ENCODE results near the gene MAGEB4.
"Not testable (repeated sequence)": the region's sequence is repeated elsewhere in the genome, so short reads cannot be mapped to it uniquely, and the experiment has no call there.

MAGEB4 gene, protein sequence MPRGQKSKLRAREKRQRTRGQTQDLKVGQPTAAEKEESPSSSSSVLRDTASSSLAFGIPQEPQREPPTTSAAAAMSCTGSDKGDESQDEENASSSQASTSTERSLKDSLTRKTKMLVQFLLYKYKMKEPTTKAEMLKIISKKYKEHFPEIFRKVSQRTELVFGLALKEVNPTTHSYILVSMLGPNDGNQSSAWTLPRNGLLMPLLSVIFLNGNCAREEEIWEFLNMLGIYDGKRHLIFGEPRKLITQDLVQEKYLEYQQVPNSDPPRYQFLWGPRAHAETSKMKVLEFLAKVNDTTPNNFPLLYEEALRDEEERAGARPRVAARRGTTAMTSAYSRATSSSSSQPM

DNA sequence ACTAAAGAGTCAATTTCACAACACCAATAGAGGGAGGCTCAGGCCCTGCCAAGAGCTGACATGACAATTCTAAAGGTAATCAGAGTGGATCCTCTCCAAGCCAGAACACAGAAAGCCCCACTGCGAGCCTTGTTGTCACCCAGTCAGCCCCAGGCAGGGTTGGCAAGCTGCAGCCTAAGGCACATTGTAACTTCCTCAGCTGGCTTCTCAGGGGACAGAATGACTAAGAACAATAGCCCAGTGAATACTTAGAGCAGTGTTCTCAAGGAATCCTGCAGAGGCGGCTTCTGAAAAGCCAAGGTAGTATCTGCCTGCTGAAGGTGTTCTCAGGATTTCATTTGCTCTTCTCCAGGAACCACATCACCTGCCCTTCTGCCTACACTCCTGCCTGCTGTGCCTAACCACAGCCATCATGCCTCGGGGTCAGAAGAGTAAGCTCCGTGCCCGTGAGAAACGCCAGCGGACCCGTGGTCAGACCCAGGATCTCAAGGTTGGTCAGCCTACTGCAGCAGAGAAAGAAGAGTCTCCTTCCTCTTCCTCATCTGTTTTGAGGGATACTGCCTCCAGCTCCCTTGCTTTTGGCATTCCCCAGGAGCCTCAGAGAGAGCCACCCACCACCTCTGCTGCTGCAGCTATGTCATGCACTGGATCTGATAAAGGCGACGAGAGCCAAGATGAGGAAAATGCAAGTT is at the start of gene MAGEB4:
TSS of gene MAGEB4 (plus strand) at position 277 of the 692 bp plus-strand sequence. CDS start at position 413, 136 bp downstream.
- Histone ChIP-seq H3K4me1 (ENCODE audit: control insufficient read depth, insufficient read depth, low read length, unreplicated experiment) (no peaks in the 10 kb centered on the region), H3K27me3 (ENCODE audit: insufficient read depth, low read length) (peaks cover 10% of the 10 kb centered on the region; the same call in 1 of the 2 replicates), H3K36me3 (ENCODE audit: insufficient read depth, low read length) (no peaks in the 10 kb centered on the region), H3K4me3 (ENCODE audit: low read depth, low read length) (no peak within 1 kb of the TSS), H3K27ac (ENCODE audit: low read depth, low read length) (no peak within 1 kb of the TSS), H2AFZ (ENCODE audit: low read length, unreplicated experiment) (no peak within 1 kb of the TSS), H3K79me2 (ENCODE audit: control insufficient read depth, insufficient read depth, low read length, unreplicated experiment) (no peaks in the 10 kb centered on the region)

DNA sequence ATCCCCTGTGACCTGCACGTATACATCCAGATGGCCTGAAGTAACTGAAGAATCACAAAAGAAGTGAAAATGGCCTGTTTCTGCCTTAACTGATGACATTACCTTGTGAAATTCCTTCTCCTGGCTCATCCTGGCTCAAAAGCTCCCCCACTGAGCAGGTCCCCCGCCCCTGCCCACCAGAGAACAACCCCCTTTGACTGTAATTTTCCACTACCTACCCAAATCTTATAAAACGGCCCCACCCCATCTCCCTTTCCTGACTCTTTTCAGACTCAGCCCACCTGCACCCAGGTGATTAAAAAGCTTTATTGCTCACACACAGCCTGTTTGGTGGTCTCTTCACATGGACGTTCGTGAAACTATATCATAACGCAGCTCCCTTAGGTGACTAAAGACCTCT is 47.9 kb upstream of the MAGEB4 start:
- not testable (repeated sequence) for H3K36me3 ChIP-seq (ENCODE audit: insufficient read depth, low read length); H3K4me3 ChIP-seq (ENCODE audit: low read depth, low read length)

DNA sequence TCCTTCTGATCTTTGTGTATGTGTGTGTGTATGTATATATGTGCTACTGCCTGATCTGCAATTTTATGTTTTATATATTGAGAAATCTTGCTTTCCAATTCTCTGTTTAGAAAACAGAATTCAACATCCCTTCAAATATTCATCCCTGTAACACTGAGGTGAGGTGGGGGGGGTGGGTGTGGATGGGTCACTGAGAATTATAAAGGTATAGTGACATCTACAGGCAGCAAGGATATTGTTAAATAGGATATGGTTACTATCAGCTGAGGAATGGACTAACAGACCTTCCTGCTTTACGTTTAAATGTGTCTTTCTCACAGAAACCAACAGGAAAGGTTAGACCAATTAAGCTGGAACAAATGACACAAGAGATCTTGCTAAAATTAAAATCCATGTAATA is 45.5 kb upstream of the MAGEB4 start:
- no peak overlapping the region for H3K27ac ChIP-seq (ENCODE audit: low read depth, low read length)
- no peak overlapping the region for H2AFZ ChIP-seq (ENCODE audit: low read length, unreplicated experiment)
- H3K79me2 ChIP-seq (ENCODE audit: control insufficient read depth, insufficient read depth, low read length, unreplicated experiment), result no peaks in the 10 kb centered on the region
- no peak overlapping the region for H3K4me3 ChIP-seq (ENCODE audit: low read depth, low read length)
- no peaks in the 10 kb centered on the region for H3K36me3 ChIP-seq (ENCODE audit: insufficient read depth, low read length)
- peaks cover 6% of the 10 kb centered on the region; the same call in 1 of the 2 replicates for H3K27me3 ChIP-seq (ENCODE audit: insufficient read depth, low read length)
- H3K4me1 ChIP-seq (ENCODE audit: control insufficient read depth, insufficient read depth, low read length, unreplicated experiment), result no peaks in the 10 kb centered on the region

More for the DNA sequence above, 47.9 kb upstream of the MAGEB4 start:
- not testable (repeated sequence) for H3K27ac ChIP-seq (ENCODE audit: low read depth, low read length); H2AFZ ChIP-seq (ENCODE audit: low read length, unreplicated experiment); H3K79me2 ChIP-seq (ENCODE audit: control insufficient read depth, insufficient read depth, low read length, unreplicated experiment); H3K4me1 ChIP-seq (ENCODE audit: control insufficient read depth, insufficient read depth, low read length, unreplicated experiment); H3K27me3 ChIP-seq (ENCODE audit: insufficient read depth, low read length)

DNA sequence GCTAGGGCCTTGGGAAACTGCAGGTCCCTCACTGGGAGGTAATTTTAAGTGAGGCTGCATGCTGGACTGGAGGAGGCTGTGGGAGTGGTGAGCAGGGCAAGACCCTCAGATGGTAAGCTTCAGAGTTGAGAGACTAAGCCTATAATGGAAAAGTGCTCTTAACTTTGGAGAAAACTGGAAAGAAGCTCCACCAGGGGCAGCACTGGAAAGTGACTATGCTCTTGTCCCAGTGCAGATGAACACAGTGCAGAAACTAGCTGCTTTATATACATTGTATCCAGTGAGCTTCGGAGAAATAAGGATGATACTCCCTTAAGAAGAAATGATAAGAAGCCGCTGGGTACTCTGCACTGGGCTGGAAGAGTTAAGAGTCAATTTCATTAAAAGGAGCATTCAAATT is 29.6 kb upstream of the MAGEB4 start:
- no peaks in the 10 kb centered on the region for H3K79me2 ChIP-seq (ENCODE audit: control insufficient read depth, insufficient read depth, low read length, unreplicated experiment)
- no peak overlapping the region for H3K27ac ChIP-seq (ENCODE audit: low read depth, low read length)
- H3K27me3 ChIP-seq (ENCODE audit: insufficient read depth, low read length), result no peaks in the 10 kb centered on the region
- H3K4me1 ChIP-seq (ENCODE audit: control insufficient read depth, insufficient read depth, low read length, unreplicated experiment), result no peaks in the 10 kb centered on the region
- no peak overlapping the region for H3K4me3 ChIP-seq (ENCODE audit: low read depth, low read length)
- H2AFZ ChIP-seq (ENCODE audit: low read length, unreplicated experiment), result no peak overlapping the region
- no peaks in the 10 kb centered on the region for H3K36me3 ChIP-seq (ENCODE audit: insufficient read depth, low read length)

DNA sequence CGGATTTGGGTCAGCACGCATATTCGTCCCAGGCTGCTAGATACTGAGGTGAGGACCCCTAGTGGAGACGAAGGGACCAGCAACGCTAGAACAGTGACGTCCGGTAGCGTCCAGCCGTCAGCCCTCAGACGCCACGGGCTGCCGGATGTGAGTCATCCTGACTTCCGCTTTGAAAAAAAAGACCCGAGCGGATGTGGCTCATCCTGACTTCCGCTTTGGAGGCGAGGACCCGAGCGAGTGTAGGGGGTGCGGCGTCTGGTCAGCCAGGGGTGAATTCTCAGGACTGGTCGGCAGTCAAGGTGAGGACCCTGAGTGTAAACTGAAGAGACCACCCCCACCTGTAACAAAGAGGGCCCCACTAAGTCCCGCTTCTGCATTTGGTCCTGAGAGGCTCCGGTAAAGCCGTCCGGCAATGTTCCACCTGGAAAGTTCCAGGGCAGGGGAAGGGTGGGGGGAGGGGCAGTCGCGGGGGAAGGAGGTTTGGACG is 26.4 kb upstream of the MAGEB4 start, which contains the start of gene MAGEB2:
TSS of gene MAGEB2 (plus strand) at position 207 of the 487 bp plus-strand sequence. CDS start 3,018 bp downstream, outside the sequence.
- Histone ChIP-seq H2AFZ (ENCODE audit: low read length, unreplicated experiment) (no peak within 1 kb of the TSS), H3K4me1 (ENCODE audit: control insufficient read depth, insufficient read depth, low read length, unreplicated experiment) (no peaks in the 10 kb centered on the region), H3K36me3 (ENCODE audit: insufficient read depth, low read length) (no peaks in the 10 kb centered on the region), H3K27me3 (ENCODE audit: insufficient read depth, low read length) (no peaks in the 10 kb centered on the region), H3K4me3 (ENCODE audit: low read depth, low read length) (no peak within 1 kb of the TSS), H3K79me2 (ENCODE audit: control insufficient read depth, insufficient read depth, low read length, unreplicated experiment) (no peaks in the 10 kb centered on the region), H3K27ac (ENCODE audit: low read depth, low read length) (no peak within 1 kb of the TSS)

DNA sequence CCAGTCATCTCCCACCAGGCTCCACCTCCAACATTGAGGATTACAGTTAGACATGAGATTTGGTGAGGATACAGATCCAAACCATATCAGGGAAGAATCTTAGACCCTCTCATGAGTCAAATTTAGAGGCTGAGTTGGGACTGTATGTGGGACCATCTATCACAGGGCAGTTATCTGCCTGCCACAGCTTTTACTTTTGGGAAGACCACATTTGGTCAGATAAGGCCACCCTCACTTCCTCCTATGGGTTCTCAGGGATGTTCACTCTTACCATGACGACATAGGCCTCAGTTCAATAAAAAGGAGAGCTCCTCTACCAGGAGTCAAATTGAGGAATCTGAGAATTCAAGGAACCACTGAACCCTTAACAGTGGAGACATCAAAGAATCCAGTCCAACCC is 24.3 kb upstream of the MAGEB4 start:
- Histone ChIP-seq H3K27me3 (ENCODE audit: insufficient read depth, low read length) (no peaks in the 10 kb centered on the region), H3K4me1 (ENCODE audit: control insufficient read depth, insufficient read depth, low read length, unreplicated experiment) (no peaks in the 10 kb centered on the region), H3K79me2 (ENCODE audit: control insufficient read depth, insufficient read depth, low read length, unreplicated experiment) (no peaks in the 10 kb centered on the region), H3K4me3 (ENCODE audit: low read depth, low read length) (no peak overlapping the region), H3K36me3 (ENCODE audit: insufficient read depth, low read length) (no peaks in the 10 kb centered on the region), H2AFZ (ENCODE audit: low read length, unreplicated experiment) (no peak overlapping the region), H3K27ac (ENCODE audit: low read depth, low read length) (no peak overlapping the region)

DNA sequence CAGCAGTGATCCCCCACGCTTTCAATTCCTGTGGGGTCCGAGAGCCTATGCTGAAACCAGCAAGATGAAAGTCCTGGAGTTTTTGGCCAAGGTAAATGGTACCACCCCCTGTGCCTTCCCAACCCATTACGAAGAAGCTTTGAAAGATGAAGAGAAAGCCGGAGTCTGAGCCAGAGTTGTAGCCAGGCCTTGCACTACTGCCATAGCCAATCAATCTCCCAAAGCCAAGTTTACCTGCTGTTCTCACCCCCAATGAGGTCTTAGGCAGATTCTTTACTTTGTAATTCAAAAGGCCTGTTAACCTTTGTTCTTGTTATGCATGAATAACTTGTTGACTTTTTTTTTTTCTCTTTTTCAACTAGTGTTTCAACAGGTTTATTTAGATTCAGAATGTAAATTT is 22.4 kb upstream of the MAGEB4 start:
- H3K4me3 ChIP-seq (ENCODE audit: low read depth, low read length), result no peak overlapping the region

DNA sequence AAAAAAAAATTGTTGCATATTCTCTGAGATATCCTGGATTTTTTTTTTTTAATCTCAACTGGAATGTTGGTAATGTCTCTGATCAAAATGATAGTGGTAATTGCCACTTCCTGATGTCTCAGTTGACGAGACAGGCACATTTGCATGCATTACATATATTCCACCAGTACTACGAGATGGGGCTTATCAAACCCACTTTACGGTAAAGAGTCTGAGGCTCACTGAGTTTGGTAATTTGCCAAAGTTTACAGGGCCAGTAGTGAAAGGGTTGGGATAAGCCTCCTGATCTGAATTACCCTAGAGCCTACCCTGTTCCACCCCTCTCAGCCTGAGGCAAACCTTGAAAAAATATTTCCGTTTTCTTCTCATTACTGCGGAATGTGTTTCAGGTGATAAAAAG is 21.1 kb upstream of the MAGEB4 start:
- Histone ChIP-seq H3K4me1 (ENCODE audit: control insufficient read depth, insufficient read depth, low read length, unreplicated experiment) (no peaks in the 10 kb centered on the region), H3K36me3 (ENCODE audit: insufficient read depth, low read length) (no peaks in the 10 kb centered on the region)

More for the DNA sequence above, 22.4 kb upstream of the MAGEB4 start:
- no peaks in the 10 kb centered on the region for H3K27me3 ChIP-seq (ENCODE audit: insufficient read depth, low read length)
- H3K4me1 ChIP-seq (ENCODE audit: control insufficient read depth, insufficient read depth, low read length, unreplicated experiment), result no peaks in the 10 kb centered on the region
- no peak overlapping the region for H3K27ac ChIP-seq (ENCODE audit: low read depth, low read length)
- no peaks in the 10 kb centered on the region for H3K79me2 ChIP-seq (ENCODE audit: control insufficient read depth, insufficient read depth, low read length, unreplicated experiment)
- H2AFZ ChIP-seq (ENCODE audit: low read length, unreplicated experiment), result no peak overlapping the region
- no peaks in the 10 kb centered on the region for H3K36me3 ChIP-seq (ENCODE audit: insufficient read depth, low read length)

DNA sequence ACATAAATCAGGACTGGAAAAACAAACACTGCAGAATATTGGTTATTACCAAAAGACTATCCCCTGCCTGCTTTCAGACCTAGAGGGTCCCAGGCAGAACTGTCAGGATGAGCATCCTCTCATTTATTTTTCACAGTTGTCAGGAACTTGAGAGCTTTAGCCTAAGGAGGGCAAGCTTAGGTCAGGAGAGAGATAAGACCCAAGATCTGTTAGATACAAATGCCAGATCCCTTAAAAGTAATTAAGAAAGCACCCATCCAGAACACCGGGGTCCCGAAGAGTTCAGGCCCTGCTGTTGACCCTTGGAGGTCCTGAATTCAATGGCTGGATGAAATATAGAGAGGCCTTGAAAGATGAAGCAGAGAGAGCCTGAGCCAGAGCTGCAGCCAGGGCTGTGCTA is 17.3 kb upstream of the MAGEB4 start:
- Histone ChIP-seq H3K4me3 (ENCODE audit: low read depth, low read length) (no peak overlapping the region), H3K4me1 (ENCODE audit: control insufficient read depth, insufficient read depth, low read length, unreplicated experiment) (no peaks in the 10 kb centered on the region), H2AFZ (ENCODE audit: low read length, unreplicated experiment) (no peak overlapping the region), H3K27me3 (ENCODE audit: insufficient read depth, low read length) (no peaks in the 10 kb centered on the region), H3K36me3 (ENCODE audit: insufficient read depth, low read length) (no peaks in the 10 kb centered on the region), H3K27ac (ENCODE audit: low read depth, low read length) (no peak overlapping the region), H3K79me2 (ENCODE audit: control insufficient read depth, insufficient read depth, low read length, unreplicated experiment) (no peaks in the 10 kb centered on the region)

More for the DNA sequence above, 21.1 kb upstream of the MAGEB4 start:
- Histone ChIP-seq H3K27me3 (ENCODE audit: insufficient read depth, low read length) (no peaks in the 10 kb centered on the region), H2AFZ (ENCODE audit: low read length, unreplicated experiment) (no peak overlapping the region), H3K27ac (ENCODE audit: low read depth, low read length) (no peak overlapping the region), H3K4me3 (ENCODE audit: low read depth, low read length) (no peak overlapping the region), H3K79me2 (ENCODE audit: control insufficient read depth, insufficient read depth, low read length, unreplicated experiment) (no peaks in the 10 kb centered on the region)

DNA sequence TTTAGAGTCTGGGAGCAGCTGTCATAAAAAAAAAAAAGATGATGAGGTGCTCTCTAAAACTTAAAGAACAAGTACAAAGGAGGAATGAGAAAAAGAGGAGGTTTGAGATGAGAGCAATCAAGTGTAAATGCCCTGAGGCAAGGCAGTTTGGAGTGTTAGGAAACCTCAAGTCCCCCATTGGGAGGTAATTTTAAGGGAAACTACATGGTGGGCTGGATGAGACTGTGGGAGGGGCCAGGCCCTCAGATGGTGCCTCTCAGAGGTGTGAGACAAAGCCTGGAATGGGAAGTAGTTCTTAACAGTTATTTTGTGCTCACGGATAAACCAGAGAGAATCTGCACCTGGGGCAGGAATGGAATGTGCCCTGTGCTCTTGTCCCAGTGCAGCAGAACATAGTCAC is 13.3 kb upstream of the MAGEB4 start:
- Histone ChIP-seq H3K4me1 (ENCODE audit: control insufficient read depth, insufficient read depth, low read length, unreplicated experiment) (no peaks in the 10 kb centered on the region), H2AFZ (ENCODE audit: low read length, unreplicated experiment) (no peak overlapping the region), H3K36me3 (ENCODE audit: insufficient read depth, low read length) (no peaks in the 10 kb centered on the region), H3K79me2 (ENCODE audit: control insufficient read depth, insufficient read depth, low read length, unreplicated experiment) (no peaks in the 10 kb centered on the region), H3K27ac (ENCODE audit: low read depth, low read length) (no peak overlapping the region), H3K4me3 (ENCODE audit: low read depth, low read length) (no peak overlapping the region), H3K27me3 (ENCODE audit: insufficient read depth, low read length) (no peaks in the 10 kb centered on the region)

DNA sequence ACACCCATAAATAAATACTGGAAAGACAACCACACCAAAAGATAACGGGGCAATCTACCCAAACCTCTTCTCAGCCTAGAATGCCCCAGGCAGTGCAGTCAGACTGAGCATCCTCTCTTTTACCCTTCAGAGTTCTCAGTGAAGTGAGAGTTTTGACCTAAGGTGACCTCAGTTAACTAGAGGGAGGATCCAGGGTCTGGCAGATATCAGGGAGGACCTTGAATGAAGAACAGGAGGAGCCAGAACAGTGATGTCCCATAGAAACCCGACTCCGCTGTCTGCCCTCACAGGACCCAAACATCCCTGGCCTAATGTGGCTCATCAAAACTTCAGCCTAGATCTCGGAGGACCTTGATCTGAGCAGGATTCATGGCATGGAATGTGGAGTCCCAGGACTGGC is 11.4 kb upstream of the MAGEB4 start, which contains the start of gene MAGEB3:
TSS of gene MAGEB3 (plus strand) at position 263 of the 400 bp plus-strand sequence. CDS start 5,268 bp downstream, outside the sequence.
- Histone ChIP-seq H3K4me1 (ENCODE audit: control insufficient read depth, insufficient read depth, low read length, unreplicated experiment) (no peaks in the 10 kb centered on the region), H3K4me3 (ENCODE audit: low read depth, low read length) (no peak within 1 kb of the TSS), H3K27me3 (ENCODE audit: insufficient read depth, low read length) (no peaks in the 10 kb centered on the region), H3K36me3 (ENCODE audit: insufficient read depth, low read length) (no peaks in the 10 kb centered on the region), H3K27ac (ENCODE audit: low read depth, low read length) (no peak within 1 kb of the TSS), H2AFZ (ENCODE audit: low read length, unreplicated experiment) (no peak within 1 kb of the TSS), H3K79me2 (ENCODE audit: control insufficient read depth, insufficient read depth, low read length, unreplicated experiment) (no peaks in the 10 kb centered on the region)

All from ACC112 (cell line).